NCI-H510A treated with DMSO at 0.1 percent for 48 hours (cell line): ENCODE results near the gene CRYZ.
A peak's percentile ranks its signal among the peaks of the same experiment; 100 is the strongest.

Experiments
- DNase-seq: peaks from one replicate; lab custom pipeline; 2025; lab: John Stamatoyannopoulos, UW

CRYZ gene

DNA sequence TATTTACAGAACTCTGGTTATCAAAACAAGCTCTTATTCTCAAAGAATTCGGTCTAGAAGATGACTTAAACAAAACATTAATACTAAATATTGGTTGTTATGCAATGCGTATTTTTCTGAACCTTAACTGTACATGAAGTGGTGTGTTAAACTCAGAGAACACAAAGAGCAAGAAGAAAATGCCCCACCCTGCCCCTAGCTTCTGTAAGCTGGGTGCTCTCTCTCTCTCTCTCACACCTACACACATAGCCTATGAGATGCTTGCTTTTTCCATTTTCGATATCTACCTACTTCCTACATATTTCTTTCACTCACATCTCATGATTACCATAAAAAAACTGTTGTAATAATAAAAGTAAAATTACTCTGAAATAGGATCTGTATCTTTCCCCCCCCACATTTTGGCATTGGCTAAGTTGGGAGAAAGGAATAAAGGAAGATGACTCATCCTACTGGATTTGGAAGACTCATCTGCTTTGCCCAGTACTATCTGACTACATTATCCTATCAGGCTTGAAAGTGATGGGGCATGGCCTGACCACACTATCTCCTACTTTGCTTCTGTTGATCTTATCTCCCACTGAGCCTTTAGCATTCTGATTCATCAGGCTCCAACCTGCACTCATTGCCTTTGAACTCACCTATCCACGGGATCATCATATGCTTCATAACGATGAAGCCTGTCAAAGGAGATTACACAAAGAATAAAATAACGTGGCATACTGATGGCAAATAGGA is 2.9 kb downstream of the CRYZ start:
- DNase-seq = no peak

DNA sequence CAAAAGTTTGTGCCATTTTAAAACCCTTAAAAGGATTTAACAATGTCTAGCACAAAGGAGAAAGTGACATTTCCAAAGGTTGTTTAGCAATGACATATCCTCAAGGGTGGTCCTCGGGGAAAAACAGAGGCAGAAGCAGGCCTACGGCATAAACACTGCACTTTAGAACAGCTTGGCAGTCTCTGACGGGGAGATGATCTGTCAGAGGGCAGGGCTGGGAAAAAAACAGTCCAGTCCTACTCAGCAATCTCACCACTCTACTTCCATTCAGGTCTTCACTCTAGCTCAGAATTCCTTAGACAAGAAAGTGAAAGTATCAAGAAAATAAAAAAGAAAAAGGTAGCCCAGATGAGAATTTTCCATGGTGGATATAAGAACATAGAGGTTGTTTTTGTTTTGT is 4.1 kb downstream of the CRYZ start:
- DNase-seq = no peak

DNA sequence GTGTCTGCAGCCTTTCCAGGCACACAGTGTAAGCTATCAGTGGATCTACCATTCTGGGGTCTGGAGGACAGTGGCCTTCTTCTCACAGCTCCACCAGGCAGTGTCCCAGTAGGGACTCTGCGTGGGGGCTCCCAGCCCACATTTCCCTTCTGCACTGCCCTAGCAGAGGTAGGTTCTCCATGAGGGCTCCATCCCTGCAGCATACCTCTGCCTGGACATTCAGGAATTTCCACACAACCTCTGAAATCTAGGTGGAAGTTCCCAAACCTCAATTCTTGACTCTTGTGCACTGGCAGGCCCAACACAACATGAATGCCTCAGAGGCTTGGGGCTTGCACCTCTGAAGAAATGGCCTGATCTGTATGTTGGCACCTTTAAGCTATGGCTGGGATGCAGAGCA is 6.8 kb downstream of the CRYZ start:
- DNase-seq = no peak

DNA sequence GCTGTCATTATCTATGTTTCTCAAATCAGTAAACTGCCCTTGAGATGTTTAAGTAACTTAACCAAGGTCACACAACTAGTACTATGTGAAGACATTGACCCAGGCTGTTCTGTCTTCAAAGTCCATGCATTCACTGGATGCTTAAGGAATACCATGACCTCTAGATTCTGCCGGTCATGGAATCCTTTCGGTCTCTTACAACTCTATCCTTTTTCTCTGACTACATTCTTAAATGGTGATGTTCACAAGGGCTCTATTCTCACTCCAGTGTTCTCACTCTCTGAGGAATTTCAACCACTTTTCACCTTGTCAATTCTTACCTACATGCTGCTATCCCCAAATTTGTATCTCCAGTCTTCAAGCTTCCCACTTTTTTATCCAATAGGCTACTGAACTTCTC is 15.2 kb downstream of the CRYZ start:
- DNase-seq = no peak

DNA sequence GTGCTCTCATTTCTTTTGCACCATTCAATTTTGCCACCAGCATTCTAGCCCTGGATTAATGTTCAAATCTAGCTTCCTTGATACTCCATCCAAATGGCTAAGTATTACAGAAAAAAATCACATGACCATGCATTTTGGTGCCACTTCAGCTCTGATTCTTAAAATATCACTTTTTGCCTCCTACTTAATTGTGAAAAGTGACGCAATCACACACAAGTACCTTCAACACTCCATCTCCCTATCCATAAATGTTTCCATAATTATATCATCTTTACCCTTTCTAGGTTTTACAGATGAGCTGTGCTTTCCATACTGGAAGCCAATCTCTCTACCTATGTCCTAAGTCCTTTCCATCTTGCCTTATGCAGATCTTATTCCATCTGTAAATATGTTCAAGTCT is 16.0 kb downstream of the CRYZ start:
- DNase-seq = no peak

DNA sequence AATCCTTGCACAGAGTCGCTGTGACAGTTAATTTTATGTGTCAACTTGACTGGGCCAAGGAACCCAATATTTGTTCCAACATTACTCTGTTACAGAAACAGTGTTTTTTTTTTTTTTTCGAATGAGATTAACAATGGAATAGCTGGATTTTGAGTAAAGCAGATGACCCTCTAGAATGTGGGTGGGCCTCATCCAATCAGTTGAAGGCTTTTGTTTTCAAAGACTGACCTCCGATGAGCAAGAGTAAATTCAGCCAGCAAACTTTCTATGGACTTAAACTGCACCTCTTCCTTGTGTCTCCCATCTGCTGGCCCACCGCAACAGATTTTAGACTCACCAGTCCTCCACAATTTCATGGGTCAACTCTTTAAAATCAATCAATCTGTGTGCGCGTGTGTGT is 17.0 kb downstream of the CRYZ start:
- no peak for DNase-seq

DNA sequence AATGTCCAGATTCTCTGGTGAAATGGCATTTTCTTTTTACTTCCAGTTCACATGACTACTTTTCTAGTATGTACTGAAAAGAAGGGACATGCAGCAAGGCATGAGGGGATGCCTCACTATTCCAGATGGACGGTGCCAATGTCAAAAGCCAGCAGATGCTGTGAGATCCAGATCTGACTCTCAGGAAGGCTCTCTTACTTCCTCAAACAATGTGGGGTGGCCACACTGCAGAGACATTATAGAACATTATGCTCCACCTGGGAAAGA is 17.7 kb downstream of the CRYZ start:
- no peak for DNase-seq

DNA sequence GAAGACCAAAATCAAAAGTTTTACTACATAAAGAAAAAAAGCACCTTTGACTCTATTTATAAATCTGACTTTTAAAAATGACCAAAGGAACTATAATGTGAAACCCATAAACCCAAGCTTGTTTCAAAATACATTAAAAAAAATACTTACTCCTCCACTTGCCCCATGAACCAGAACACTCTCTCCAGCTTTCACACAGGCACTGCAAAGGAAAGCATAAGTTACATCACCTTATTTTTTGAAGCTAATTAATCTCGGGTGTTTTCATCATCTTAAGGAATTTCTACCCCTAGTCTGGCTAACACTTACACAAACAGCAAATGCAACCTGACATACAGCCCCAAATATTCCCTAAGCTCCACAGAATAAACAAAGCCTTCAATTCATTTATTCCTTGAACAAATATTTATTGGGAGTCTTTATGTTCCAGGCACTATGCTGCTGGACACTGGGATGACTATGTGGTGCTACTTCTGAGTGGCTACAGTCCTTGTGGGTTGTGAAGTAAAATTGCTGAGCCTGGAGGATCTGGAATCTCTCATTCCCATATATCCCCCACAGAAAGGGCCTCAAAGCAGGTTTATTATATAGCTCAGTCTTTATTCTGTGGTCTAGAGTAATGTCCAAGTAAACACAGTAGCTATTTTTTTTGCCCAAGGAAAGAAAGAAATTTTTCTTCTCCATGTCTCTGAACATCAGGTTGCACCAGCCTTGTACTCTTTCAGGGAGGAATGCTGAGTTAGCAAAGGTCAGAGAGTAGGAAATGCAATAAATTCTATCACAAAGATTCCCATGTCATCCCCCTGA is 18.2 kb downstream of the CRYZ start:
- DNase-seq = no peak

DNA sequence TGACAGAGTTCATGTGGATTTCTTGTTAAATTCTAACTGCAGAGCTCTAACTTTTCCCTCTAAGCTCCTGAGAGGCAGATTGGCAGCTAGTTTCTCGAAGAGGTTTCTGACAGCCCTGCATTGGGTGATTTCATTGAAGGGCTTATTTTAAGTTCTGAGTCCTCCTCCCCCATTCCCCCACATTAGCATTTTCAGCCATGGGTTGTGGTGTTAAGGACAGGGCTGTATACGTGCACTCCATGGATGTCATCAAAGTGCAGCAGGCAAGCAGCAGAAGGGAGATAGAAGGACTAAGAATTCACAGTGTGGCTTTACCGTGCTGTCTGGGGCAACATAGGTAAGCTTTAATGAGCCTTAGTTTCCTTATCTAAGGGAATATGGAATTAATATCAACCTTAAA is 19.0 kb downstream of the CRYZ start:
- DNase-seq = no peak

DNA sequence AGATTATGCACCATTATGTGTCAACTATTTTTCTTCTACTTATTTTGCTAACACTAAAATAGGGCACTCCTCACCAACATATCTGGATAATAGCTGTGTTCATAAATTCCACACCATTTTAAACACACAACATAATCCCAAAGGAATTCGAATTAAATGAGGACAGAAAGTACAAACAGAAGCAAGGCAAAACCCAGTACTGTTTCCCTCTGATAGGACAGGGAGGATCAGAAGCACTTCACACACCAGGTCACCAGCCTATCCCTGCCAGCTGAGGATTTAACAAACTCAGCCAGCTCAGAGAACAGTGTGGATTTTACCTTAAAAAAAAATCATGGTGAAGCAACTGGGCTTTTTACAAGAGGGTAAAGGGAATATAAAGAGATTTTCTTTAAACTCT is 20.0 kb downstream of the CRYZ start:
- no peak for DNase-seq

DNA sequence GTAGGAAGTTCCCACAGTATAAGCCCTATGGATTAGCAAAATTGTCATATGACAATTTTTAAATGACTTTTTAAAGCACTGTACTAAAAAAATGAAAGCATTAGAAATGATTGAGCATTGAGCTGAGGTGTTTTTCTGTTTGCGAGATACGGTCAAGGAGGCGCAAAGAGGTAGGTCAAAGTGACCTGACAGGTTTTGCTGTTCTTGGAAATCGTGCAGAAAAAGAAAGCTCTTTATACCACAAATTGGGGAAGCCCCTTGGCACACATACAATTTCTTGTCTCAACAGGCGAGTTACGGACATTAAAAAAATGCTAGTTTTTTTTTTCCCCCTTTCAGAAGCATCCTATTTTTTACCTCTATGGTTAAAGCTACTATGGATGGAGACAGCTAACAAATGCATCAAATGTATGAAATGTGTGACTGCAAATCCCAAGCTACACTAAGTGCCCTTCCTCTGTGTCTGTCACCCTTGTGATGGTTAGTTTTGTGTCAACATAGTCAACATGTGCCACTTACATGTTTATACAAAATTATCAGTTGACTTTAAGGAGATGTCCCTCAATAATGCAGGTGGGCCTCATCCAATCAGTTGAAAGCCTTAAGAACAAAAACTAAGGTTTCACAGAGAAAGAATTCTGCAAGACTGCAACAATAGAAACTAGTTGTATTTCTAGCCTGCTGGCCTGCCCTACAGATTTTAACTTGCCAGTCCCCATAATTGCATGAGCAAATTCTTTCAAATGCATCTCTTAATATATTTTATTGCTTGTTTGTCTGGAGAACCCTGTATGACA is 29.3 kb downstream of the CRYZ start:
- DNase-seq = no peak

DNA sequence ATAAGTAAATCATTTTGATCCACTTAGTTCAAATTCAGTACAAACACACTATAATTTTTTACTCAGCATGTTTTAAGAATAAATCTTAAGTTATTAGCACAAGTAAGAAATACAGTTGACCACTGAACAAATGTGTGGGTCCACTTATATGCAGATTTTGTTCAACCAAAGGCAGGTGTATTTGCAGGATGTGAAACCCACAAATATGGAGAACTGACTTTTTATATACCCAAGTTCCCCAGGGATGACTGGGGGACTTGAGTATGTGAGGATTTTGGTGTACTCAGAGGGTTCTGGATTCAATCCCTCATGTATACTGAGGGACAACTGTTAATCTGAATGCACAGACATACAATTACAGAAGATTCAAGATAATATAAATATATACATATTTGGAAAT is 33.5 kb downstream of the CRYZ start:
- no peak for DNase-seq

DNA sequence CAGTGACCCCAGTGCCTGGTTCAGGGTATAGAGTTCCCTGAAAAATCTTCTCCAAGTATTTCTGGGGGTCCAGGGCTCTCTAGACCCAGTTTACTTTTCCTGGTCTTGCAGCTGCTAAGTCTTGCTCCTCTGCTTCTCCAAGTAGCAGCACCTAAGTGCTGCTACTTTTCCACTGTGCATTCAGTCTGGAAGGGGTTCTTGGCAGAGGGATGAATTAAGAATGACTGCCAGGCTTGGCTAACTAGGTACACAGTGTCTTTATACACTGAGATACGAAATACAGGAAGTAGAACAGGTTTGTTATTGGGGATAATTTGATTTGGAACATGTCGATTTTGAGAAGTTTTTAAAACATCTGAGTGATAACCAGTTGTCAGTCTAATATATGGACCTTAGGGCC is 35.0 kb downstream of the CRYZ start:
- no peak for DNase-seq

DNA sequence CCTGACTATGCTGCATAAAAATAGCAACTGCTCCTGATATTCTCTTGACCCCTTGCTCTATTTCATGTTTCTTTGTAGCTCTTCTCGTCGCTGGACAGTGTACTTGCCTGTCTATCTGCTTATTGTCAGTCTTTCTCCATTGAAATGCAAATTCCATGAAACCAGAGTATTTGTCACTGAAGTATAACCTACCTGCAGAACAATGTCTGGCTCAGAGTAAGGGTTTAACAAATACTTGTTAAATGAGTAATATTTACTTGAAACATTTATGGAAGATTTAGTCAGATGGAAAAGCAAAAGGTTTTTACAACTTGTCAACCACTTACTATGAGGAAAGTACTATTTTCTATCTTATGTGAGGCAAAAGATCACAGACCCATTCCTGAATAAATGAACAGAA is 39.4 kb downstream of the CRYZ start:
- DNase-seq = no peak

DNA sequence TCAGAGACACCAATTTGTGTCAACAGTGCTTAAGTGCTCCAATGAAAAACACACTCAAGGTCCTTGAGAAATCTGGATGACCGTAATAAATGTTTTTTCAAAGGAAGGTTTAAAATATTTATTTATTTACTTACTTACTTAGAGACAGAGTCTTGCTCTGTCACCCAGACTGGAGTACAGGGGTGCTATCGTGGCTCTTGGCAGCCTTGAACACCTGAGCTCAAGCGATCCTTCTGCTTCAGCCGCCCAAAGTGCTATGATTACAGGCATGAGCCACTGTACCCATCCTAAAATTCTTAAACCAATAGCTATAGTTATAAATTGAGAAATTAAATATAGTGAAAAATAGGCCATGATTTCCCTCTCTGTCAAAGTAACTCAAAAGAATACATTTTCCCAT is 41.9 kb downstream of the CRYZ start:
- peak; percentile 75 for DNase-seq

DNA sequence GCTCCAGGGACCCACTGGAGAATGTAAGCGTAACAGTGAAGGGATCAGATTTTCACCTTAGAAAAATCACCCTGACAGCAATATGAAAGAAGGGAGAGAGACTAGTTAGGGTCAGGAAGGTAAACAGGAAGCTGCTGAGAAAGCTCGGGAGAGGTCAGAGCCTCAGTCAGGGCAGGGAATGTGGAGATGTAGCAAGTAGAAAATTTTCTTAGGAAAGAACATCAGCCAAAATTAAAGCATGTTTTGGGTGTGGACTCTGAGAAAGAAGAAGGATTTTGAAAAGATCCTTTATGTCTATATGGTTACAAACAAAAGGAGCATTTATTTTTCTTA is 42.5 kb downstream of the CRYZ start:
- peak; percentile 71 for DNase-seq

DNA sequence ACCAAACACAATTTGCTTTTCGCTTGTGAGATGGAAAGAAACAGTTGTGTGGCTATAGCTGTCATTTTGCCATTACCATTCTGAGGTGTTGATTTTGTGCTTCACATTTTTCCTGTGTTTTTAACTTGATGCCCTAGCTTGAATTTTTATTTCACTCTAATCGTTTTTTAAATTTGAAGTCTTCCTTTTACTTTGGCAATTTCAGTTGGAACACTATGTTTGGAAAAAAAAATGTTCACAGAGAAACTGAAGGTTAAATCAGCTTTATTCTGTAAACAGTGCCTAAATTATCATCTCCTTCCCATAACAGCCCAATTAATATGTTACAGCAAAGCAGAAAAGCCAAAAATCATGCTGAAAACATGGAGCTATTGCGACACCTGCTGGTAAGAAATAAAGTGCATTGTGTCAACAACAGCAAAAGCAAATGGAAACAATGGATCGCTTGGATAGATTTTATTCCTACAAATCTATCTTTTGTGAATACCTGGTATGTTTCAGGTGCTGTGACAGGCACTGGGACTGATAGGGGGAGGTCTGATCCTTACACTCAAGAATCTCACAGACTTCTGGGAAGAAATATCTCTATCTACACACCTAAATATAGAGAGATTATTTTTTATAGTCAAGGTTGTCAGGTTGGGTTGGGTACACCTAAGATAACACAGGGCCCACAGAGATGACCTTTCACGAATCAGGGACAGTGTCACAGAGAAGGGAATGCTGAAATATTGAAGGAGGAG is 43.1 kb downstream of the CRYZ start:
- DNase-seq = peak; percentile 94

DNA sequence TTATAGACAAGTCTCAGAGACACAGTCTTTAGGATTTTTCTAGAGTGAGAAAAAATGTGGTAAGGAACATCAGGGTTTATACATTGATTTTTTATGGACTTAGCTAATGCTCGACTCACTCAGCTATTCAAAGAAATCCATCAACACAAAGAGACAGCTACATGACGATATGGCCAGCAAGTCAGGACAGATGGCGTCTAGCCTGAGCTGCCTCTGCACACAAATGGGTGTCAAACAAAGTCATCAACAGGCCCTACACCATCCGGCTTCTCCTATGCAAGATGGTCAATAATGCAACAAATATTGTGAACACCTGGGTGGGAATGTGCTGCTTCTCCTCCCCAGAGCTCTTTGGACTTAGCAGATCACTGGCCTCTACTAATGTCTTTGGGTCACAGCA is 45.9 kb downstream of the CRYZ start:
- no peak for DNase-seq

DNA sequence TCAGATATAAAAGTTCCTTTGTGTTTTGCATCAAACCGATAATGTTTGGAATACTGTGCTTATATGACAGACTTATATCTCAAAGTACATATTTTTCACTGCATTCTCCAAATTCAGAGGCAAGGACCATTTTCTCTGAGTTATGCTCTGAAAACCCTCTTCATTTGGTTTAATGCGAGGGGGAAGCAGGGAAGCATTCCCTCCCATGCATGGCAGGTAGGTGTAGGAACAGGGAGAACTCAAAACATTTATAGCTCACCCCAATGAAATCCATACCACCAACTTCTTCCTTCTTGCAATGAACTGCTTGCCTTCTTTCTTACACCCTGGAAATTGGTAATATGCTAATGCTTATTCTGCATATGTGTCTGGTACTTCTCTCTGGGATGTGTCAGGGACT is 48.5 kb downstream of the CRYZ start:
- DNase-seq = no peak

DNA sequence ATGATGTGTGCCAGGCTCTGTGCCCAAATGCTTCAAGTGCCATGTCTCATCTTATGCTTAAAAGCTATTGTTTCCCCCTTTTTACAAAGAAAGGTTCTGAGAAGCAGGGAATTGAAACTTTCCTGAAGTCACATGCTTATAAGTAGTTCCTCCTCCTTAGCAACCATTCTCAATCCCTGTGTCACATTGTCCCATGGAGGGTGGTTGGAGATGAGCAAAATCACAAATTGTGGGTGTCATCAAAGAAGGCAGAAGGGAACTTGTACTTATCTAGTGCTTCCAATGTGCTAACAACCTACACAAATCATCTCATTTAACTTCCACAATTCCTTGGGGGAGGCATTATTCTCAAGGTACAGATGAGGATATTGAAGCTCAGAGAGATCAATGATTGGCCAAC is 49.2 kb downstream of the CRYZ start:
- DNase-seq = no peak

DNA sequence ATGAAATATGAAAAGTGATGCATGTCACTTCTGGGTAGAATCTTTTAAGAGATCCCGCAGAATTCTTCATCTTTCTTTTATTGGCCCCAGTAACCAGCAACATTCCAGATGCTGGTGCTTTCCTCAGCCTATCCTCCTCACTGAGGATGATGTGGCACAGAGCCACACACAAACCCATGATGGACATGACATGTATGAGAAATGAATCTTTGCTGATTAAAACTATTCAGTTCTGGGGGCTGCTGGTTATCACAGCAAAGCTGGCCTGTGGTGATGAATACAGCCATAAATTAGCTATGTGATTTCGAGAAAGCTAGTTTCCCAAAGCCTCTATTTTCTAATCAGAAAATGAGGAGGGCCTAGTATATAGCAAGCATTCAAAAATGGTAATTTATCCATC is 51.0 kb downstream of the CRYZ start:
- no peak for DNase-seq

DNA sequence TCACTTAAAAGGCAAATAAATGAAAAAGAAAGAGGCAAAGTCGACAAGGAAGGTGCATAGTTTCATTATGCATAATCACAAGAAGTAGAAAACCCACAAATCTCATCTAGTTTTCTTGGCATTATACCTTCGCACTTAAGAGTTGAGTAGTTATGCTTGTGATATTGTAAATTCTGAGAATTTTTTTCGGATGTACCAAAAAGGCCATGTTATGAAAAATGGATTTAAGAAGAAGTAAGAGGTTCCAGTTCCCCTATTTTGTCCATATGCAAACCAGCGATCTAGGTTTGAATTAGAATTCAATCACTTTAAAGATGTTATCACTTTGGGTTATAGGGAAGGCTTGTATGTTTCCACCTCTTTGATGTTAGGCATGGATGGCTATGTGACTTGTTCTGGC is 51.4 kb downstream of the CRYZ start:
- DNase-seq = no peak

DNA sequence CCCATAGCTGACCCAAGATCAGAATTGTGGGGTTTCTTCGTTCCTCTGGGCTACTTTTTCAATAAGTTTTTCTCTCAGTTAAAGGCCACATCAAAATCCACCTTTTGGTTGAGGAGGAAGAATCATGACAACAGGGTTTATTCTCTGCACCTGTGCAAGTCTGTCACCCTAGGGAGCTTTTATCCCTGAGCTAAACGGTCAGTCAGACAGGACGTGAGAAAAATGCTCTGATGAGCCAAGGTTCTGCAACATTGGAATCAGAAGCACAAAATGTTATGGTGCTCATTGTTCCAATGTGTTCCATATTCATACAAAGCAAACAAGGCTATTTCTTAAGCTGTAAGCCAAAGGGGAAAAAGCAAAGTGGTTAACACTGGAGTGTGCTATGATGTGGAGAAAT is 51.8 kb downstream of the CRYZ start:
- no peak for DNase-seq
